22Rv1 (cell line): ENCODE results near the gene GLRA1.

Experiments
- H3K27ac ChIP-seq: fragments of 450-650 bp; 2 replicates; pipeline ENCODE4 v1.5.1; 2017
- ZFX ChIP-seq: fragments of 450-650 bp; IDR thresholded peaks from 2 replicates; pipeline ENCODE4 v1.6.1; 2017; ENCODE audit warnings: antibody characterized with exemption, borderline replicate concordance
- TF ChIP-seq, protein P1 (sequence below): fragments of 450-650 bp; IDR thresholded peaks from 2 replicates; pipeline ENCODE4 v1.5.1; 2017; ENCODE audit warnings: mild to moderate bottlenecking

Gene GLRA1

DNA sequence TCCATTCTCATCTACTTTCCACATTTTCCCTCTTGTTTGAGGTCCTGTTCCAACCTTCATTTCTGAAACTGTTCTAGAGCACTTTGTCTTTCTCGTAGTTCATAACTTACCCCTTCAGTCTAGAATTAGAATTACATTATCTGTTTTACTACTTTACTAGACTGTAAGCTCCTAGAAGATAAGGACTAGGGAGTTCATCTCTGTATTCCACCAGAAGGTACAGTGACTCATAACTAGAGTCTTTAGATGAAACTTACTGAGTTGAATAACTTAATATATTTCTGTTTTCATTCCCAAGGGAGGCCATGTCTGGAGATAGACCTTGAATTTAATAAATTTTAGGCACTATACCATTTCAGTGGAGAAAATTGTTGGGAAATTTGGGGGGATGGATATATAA lies 114.2 kb downstream of the GLRA1 start:
- no peak overlapping the region for H3K27ac ChIP-seq
- no peak for TF ChIP-seq ZFX
- TF ChIP-seq, protein P1, sequence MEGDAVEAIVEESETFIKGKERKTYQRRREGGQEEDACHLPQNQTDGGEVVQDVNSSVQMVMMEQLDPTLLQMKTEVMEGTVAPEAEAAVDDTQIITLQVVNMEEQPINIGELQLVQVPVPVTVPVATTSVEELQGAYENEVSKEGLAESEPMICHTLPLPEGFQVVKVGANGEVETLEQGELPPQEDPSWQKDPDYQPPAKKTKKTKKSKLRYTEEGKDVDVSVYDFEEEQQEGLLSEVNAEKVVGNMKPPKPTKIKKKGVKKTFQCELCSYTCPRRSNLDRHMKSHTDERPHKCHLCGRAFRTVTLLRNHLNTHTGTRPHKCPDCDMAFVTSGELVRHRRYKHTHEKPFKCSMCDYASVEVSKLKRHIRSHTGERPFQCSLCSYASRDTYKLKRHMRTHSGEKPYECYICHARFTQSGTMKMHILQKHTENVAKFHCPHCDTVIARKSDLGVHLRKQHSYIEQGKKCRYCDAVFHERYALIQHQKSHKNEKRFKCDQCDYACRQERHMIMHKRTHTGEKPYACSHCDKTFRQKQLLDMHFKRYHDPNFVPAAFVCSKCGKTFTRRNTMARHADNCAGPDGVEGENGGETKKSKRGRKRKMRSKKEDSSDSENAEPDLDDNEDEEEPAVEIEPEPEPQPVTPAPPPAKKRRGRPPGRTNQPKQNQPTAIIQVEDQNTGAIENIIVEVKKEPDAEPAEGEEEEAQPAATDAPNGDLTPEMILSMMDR, result no peak

GRCh38 chr5:151808451-151809169 lies 116.0 kb downstream of the GLRA1 start:
- no peak for TF ChIP-seq ZFX
- TF ChIP-seq, protein P1, result no peak
- H3K27ac ChIP-seq, result no peak overlapping the region

DNA sequence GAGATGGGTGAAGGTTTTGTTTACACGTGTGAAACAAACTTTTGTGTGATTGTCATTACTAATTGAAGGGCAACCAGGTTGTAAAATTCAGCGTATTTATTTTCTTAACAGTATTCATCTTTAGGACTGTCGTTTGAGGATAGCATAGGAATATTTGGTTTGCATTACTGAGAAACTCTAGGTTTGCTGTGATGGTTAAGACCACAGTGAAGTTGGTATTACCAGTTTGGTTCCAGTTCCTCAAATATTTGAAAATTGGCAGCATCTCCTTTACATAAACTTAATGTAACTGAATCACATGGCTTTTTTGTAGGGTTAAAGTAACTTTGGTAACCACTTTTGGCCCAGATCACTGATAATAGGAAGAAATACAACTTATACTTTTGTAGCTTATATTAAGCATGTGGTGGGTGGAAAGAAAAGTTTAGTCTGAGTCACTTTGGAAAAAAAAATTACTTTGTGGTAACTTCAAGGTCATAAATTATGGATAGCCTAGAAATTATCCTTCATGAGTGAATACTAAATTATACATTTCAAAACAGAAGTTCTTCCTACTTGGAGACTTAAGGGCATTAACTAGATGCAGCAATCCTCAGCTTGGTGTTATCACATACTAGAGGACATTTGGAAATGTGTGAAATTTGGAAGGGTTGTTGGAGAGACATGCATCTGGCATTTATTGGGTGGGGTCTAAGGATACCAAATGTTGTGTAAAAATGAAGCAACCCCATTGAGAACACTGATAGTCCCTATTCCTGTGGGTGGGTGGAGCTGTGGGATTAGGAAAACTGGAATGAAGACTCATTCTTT lies 119.0 kb downstream of the GLRA1 start:
- no peak overlapping the region for H3K27ac ChIP-seq
- TF ChIP-seq, protein P1, result no peak
- TF ChIP-seq ZFX, result no peak

DNA sequence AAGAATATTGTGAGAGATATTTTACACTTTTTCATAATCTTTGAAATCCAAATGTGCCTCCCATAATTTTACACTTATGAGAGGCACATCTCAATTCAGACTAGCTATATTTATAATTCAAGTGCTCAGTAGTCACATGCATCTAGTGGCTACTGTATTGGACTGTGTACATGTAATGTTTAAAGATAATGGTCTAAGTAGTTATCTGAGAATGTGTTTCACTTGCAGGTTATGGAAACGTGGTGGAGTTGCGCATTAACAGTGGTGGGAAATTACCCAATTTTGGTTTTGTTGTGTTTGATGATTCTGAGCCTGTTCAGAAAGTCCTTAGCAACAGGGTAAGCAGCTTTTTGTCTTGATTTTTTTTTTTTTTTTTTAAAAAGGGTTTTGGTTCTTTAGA lies 124.1 kb downstream of the GLRA1 start:
- no peak for TF ChIP-seq ZFX
- TF ChIP-seq, protein P1, result no peak
- no peak overlapping the region for H3K27ac ChIP-seq

DNA sequence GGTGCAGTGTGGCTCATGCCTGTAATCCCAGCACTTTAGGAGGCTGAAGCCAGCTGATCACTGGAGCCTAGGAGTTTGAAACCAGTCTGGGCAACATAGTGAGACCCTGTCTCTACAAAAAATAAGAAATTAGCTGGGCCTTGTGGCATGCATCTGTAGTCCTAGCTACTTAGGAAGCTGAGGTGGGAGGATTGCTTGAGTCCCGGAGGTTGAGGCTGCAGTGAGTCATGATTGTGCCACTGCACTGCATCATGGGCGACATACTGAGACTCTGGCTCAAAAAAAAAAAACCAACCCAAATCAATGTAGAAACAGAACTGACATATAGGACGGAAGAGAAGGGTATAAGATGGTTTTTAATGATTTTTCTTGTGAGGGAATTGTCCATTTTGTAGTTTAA lies 125.2 kb downstream of the GLRA1 start:
- H3K27ac ChIP-seq, result no peak overlapping the region
- no peak for TF ChIP-seq ZFX
- TF ChIP-seq, protein P1, result no peak

- H3K27ac ChIP-seq, result no peak overlapping the region
- TF ChIP-seq, protein P1, result no peak
- no peak for TF ChIP-seq ZFX
These were observed 126.0 kb downstream of the GLRA1 start for GRCh38 chr5:151798674-151799073.

- TF ChIP-seq ZFX, result no peak
- TF ChIP-seq, protein P1, result no peak
- H3K27ac ChIP-seq, result no peak overlapping the region
These were observed 129.2 kb downstream of the GLRA1 start for GRCh38 chr5:151795426-151795825.
